ENCODE measurements around the gene MAST2.

DNA sequence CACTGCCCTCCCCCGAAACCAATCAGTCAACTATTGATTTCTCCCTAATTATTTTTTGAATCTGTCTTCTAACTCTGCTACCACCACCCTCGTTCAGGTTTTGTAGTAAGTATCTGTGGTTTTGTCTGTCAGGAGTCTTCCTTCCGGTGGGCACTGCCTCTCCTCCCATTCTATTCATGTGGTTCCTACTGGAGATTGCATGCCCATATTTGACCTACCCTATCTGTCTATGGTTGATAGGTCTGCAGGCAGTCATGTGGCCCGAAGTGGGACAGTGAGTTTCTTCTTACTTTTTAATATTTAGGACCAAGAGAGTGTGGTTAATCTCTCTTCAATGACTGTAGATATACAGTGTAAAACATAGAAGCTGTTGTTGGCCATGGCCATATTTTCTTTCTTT is 17.8 kb upstream of the MAST2 start:
- TF ChIP-seq TGIF2 (CRISPR knock-in tag; IDR thresholded peaks at IDR 0.05) (no peak), NCOA1 (IDR thresholded peaks at IDR 0.05; ENCODE audit: low read depth) (no peak), HMG20B (CRISPR knock-in tag; IDR thresholded peaks at IDR 0.05) (no peak), ZNF561 (CRISPR knock-in tag; conservative IDR thresholded peaks at IDR 0.05) (no peak)
- TF ChIP-seq, protein P1, sequence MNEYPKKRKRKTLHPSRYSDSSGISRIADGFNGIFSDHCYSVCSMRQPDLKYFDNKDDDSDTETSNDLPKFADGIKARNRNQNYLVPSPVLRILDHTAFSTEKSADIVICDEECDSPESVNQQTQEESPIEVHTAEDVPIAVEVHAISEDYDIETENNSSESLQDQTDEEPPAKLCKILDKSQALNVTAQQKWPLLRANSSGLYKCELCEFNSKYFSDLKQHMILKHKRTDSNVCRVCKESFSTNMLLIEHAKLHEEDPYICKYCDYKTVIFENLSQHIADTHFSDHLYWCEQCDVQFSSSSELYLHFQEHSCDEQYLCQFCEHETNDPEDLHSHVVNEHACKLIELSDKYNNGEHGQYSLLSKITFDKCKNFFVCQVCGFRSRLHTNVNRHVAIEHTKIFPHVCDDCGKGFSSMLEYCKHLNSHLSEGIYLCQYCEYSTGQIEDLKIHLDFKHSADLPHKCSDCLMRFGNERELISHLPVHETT (CRISPR knock-in tag; conservative IDR thresholded peaks at IDR 0.05 in 1 of 2, IDR thresholded peaks at IDR 0.05 in 1 of 2): no peak
